SKM-1 treated with dmso at 0.1 percent for 144 hours (cell line): Measurements from ENCODE around the gene UBL7.
A peak's percentile ranks its signal among the peaks of the same experiment; 100 is the strongest.

ENCODE experiments used
- DNase-seq: peaks from one replicate; lab custom pipeline; 2025; ENCODE audit not compliant: unreplicated experiment; lab: John Stamatoyannopoulos, UW

The UBL7 gene

GRCh38 chr15:74409225-74409624, 51.7 kb downstream of the UBL7 start:
- no peak for DNase-seq

GRCh38 chr15:74408815-74409214, 52.1 kb downstream of the UBL7 start:
- DNase-seq, result no peak

- no peak for DNase-seq
Measured at GRCh38 chr15:74408385-74408784, 52.6 kb downstream of the UBL7 start.

GRCh38 chr15:74406992-74407705, 53.8 kb downstream of the UBL7 start:
- DNase-seq, result no peak

GRCh38 chr15:74406517-74406916, 54.4 kb downstream of the UBL7 start:
- DNase-seq, result no peak

- no peak for DNase-seq
Measured at GRCh38 chr15:74405823-74406222, 55.1 kb downstream of the UBL7 start.

GRCh38 chr15:74403991-74404563, 56.9 kb downstream of the UBL7 start:
- DNase-seq, result peak; percentile 80

- DNase-seq, result no peak
Measured at GRCh38 chr15:74403588-74403919, 57.4 kb downstream of the UBL7 start.

- DNase-seq, result peak; percentile 74
Measured at GRCh38 chr15:74402873-74403587, 57.9 kb downstream of the UBL7 start.

GRCh38 chr15:74402337-74402841, 58.6 kb downstream of the UBL7 start:
- DNase-seq, result no peak

GRCh38 chr15:74400915-74401757, 59.8 kb downstream of the UBL7 start:
- DNase-seq, result no peak

GRCh38 chr15:74400313-74400860, 60.6 kb downstream of the UBL7 start:
- DNase-seq, result no peak

GRCh38 chr15:74399511-74400312, 61.2 kb downstream of the UBL7 start:
- DNase-seq, result no peak

- no peak for DNase-seq
Measured at GRCh38 chr15:74399100-74399499, 61.9 kb downstream of the UBL7 start.

- DNase-seq, result no peak
Measured at GRCh38 chr15:74398183-74398582, 62.8 kb downstream of the UBL7 start.

GRCh38 chr15:74397239-74398068, 63.5 kb downstream of the UBL7 start:
- no peak for DNase-seq

- peak; percentile 10 for DNase-seq
Measured at GRCh38 chr15:74396445-74397238, 64.3 kb downstream of the UBL7 start.

GRCh38 chr15:74396146-74396438, 64.9 kb downstream of the UBL7 start:
- no peak for DNase-seq
